H1 (cell line): ENCODE measurements around the gene RAB3IP. TPM values are rescaled to one million over a fixed set of nuclear protein-coding genes. Genes with fewer than 3 reads are reported as not detected.

Experiments
- BRCA1 ChIP-seq: IDR thresholded peaks from 2 replicates; pipeline ENCODE4 v1.6.1; 2012; ENCODE audit warnings: low read depth, low read length, improper control_type of control experiment
- EP300 ChIP-seq, 2 experiments: IDR thresholded peaks; 1 replicate in 1 of 2; 2 replicates in 1 of 2; pipeline ENCODE4 v1.6.1; 2011 to 2012; ENCODE audit warnings: low read depth in 2 of 2, low read length in 2 of 2, mild to moderate bottlenecking in 2 of 2, borderline replicate concordance in 1 of 2, inconsistent platforms in 1 of 2, moderate library complexity in 1 of 2
- EZH2 ChIP-seq: fragments of 200-600 bp; sonication (generic); IDR thresholded peaks from 2 replicates; pipeline ENCODE4 v1.7.1; 2012; ENCODE audit warnings: low read depth, mild to moderate bottlenecking, moderate library complexity, low read length, inconsistent platforms; ENCODE audit not compliant: severe bottlenecking
- NRF1 ChIP-seq: IDR thresholded peaks from 2 replicates; pipeline ENCODE4 v1.6.1; 2011; ENCODE audit warnings: mild to moderate bottlenecking, low read depth, low read length, improper control_type of control experiment
- SRF ChIP-seq: IDR thresholded peaks from 2 replicates; pipeline ENCODE4 v1.6.1; 2011; ENCODE audit warnings: mild to moderate bottlenecking, low read depth, low read length, moderate library complexity
- polyA plus RNA-seq, 7 experiments: library from polyadenylated mRNA; depleted of rRNA in 3 of 7; stranded (reverse) in 5 of 7; unstranded in 2 of 7; fragments of >200 nt in 5 of 7; fragments of 200-250 nt in 2 of 7; gene quantifications; 1 replicate in 5 of 7; 2 replicates in 1 of 7; 4 replicates in 1 of 7; pipeline versions ENCODE4 v1.2.1 to v1.2.3, GENCODE V29; 2011 to 2013; ENCODE audit warnings: missing spikeins in 2 of 7, mixed read lengths in 2 of 7
- total RNA-seq: library from RNA; stranded (reverse); fragmentation: NEBNext Ultra II Directional; extraction: Animal tissue kit (Norgen Biotek cat#: 25700); gene quantifications from 2 replicates; pipeline ENCODE4 v1.2.1, GENCODE V29; 2021
- TF ChIP-seq, protein P1 (sequence below): IDR thresholded peaks from 2 replicates; pipeline ENCODE4 v1.6.1; 2011; ENCODE audit warnings: low read depth, mild to moderate bottlenecking, low read length; ENCODE audit not compliant: insufficient read depth

RAB3IP gene
- total and polyA plus RNA-seq, 2 of the 8 experiments (the other 6 are each of a cell fraction or from before 2014, with no cell fraction given): 17.7 to 34.6 TPM

- TF ChIP-seq EZH2 (no peak), EP300 (IDR thresholded peaks at IDR 0.05; ENCODE audit: borderline replicate concordance in 1 of 2, low read depth in 2 of 2, low read length in 2 of 2) (no peak), SRF (no peak), BRCA1 (no peak), NRF1 (no peak)
- TF ChIP-seq, protein P1, sequence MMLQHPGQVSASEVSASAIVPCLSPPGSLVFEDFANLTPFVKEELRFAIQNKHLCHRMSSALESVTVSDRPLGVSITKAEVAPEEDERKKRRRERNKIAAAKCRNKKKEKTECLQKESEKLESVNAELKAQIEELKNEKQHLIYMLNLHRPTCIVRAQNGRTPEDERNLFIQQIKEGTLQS: no peak
- TF ChIP-seq, all 59 proteins: peak for 0
Observed at GRCh38 chr12:69766260-69766659, 27.6 kb downstream of the RAB3IP start (continued).
